T-helper 22 cell (primary cell): Measurements from ENCODE around the gene ACAP1.
"Not testable (repeated sequence)": the region's sequence is repeated elsewhere in the genome, so short reads cannot be mapped to it uniquely, and the experiment has no call there.

Experiments
- DNase-seq: peaks from one replicate; pipeline ENCODE4 v3.0.0-alpha.2; 2020; ENCODE audit warnings: low read depth

The ACAP1 gene

DNA sequence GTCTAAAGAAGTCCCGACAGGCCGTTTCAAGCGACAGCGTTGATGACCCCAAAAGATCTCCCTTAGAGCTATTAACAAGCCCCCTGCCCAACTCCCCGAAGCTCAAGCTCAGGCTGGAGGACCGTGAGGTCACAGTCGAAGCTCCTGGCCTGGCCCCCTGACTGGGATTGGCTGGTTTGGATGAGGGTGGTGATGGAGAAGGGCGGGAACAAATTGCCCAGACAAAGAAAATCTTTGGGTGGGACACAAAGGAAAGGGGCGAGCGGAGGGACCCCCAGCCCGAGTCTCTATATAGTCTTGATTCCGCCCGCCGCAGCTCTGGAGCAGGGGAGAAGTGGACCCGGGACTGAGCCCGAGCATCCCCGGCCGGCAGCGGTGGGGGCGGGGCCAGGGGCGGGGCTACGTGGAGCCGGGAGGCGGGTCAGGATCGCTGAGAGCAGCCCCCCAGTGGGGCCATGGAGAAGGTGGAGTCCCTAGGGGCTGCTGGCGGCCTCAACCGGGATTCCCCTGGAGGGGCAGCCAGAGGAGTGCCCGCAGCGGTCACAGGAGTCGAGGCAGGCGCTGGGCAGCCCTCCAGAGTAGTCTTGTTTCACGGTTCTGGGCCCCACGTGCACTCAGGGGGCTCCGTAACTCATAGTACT, 6.2 kb upstream of the ACAP1 start:
- DNase-seq: peak; percentile 73

DNA sequence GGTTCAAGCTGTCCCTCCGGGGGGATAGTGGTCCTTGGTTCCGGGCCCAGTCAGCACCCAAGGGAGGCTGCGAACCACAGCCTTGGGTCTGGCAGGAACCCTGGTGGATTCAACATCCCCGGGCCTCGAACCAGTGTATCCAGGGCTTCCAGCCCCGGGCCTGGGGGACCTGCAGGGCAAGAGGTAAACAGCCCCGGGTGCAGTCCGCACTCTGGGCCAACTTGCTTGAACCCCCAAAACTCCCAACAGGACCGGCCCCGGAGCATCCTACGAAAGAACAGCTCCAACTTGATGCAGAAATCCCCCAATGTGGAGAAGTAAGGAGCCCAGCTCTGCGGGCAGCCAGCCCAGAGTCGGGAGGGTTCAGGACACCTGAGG, 5.7 kb upstream of the ACAP1 start:
- DNase-seq: no peak

GRCh38 chr17:7332111-7332510, 4.2 kb upstream of the ACAP1 start:
- no peak for DNase-seq

GRCh38 chr17:7332600-7333069, 3.7 kb upstream of the ACAP1 start:
- DNase-seq: peak; percentile 64

DNA sequence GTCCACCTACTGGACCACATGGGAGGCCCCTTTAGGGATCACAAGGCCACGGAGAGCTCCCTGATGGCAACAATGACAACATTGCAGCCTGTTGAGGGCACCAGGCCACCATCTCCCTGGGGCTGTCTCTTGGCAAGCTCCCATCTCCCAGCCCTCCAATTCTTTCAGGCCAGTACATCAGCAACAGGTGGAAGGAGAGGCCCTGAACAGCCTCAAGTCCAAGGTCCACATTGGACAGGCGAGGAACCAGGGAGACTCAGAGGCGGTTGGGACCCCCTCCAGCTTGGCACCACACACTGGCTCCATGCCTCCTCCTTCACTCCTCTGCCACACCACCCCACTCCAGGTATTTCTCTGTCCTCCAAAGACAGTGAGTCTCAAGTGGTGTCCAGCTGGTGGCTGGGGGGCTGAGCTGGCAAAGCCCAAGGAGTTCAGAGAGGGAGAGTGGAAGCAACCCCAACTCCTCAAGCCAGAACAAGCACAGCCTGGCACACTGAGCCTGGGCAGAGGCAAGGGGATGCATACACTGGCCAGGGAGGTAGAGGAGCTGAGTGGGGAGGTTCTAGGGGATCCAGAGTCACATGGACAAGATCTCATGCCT, 1.3 kb upstream of the ACAP1 start:
- no peak for DNase-seq

DNA sequence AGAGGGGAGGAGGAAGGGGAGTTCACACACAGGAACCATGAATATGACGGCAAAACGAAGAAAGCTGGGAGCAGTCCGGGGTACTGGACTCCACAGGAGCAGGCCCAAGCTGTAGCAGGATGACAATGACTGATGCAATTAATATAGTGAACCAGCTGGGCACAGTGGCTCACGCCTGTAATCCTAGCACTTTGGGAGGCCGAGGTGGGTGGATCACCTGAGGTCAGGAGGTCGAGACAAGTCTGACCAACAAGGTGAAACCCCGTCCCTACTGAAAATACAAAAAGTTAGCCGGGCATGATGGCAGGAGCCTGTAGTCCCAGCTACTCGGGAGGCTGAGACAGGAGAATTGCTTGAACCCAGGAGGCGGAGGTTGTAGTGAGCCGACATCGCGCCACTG, 564 bp upstream of the ACAP1 start:
- DNase-seq: not testable (repeated sequence)

DNA sequence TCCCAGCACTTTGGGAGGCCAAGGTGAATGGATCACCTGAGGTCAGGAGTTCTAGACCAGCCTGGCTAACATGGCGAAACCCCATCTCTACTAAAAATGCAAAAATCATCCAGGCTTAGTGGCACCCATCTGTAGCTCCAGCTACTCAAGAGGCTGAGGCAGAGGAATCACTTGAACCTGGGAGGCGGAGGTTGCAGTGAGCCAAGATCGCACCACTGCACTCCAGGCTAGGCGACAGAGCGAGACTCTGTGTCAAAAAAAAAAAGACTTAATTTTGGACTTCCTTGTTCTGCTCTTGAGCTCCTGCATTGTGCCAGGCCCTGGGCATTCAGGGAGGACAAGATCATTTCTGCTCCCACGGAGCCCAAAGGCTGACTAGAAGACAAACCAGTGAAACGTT, 1.3 kb downstream of the ACAP1 start:
- not testable (repeated sequence) for DNase-seq

GRCh38 chr17:7340179-7340578, 3.9 kb downstream of the ACAP1 start:
- no peak for DNase-seq

DNA sequence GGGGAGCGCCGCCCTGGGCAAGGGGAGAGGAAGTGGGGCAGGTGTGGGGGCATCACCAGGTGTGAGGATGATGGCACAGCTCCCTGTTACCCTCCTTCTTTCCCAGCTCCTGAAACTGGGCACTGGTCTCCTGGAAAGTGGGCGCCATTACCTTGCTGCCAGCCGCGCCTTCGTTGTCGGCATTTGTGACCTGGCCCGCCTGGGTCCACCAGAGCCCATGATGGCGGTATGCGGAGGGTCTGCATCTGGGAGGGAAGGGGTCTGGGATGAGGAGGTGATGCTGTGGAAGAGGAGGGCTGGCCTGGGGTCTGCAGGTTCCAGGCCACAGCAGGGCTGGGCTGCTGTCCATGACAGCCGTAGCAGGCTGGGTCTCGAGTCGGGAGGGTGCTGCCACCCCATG, 5.5 kb downstream of the ACAP1 start:
- no peak for DNase-seq

GRCh38 chr17:7343250-7343649, 6.9 kb downstream of the ACAP1 start:
- DNase-seq: no peak

DNA sequence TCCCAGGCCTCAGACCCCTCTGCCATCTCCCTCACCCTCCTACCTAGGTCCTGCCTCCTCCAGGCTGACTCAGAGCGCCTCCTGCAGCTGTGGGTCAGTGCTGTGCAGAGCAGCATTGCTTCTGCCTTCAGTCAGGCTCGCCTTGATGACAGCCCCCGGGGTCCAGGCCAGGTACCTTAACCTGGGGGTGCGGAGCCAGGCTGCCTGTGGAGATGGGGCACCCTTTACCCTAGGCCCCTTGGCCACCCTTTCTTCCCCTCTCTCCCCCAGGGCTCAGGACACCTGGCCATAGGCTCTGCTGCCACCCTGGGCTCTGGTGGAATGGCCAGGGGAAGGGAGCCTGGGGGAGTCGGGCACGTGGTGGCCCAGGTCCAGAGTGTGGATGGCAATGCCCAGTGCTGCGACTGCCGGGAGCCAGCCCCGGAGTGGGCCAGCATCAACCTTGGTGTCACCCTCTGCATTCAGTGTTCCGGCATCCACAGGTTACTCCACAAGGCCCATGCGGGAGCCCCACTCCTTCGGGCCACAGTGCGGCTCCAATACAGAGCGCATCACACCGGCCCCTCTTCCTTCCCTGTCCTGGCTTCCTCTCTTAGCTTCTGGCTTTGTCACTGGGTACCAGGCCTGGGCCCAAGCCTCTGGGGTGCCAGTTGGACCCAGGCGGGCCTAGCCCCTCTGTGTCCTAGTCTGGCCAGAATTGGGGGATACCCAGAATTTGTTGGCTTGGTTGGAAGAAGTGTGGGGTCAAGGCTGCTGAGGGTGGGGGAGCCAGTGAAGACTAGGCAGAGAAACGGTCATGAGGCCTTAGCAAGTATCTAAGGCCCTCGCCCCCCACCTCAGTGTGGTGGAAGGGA, 10.7 kb downstream of the ACAP1 start:
- no peak for DNase-seq

DNA sequence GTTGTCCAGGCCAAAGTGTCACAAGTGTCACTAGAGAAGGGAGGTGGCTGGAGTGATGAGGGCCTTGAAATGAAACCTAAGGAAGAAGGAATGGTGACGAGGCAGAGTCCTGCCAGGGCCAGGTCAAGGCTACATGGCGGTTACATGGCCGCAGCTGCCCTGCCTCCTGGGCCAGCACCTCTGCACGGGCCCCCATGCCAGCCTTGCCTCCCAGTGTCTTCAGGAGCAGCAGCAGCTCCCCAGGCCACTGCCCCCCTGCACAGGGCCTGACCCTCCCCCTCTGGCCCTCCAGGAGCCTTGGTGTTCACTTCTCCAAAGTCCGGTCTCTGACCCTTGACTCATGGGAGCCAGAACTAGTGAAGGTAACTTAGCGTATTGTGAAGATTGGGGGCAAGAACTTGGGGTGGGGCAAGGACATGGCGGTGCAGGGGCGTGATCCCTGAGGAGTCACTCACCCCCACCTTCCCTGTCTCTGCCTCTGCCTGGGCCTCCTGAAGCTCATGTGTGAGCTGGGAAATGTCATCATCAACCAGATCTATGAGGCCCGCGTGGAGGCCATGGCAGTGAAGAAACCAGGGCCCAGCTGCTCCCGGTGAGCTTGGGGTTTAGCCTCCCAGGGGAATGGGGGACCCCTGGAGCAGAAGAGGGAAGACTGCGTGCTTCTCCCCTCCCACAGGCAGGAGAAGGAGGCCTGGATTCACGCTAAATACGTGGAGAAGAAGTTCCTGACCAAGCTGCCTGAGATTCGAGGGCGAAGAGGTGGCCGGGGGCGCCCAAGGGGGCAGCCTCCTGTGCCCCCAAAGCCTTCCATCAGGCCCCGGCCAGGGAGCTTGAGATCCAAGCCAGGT, 11.5 kb downstream of the ACAP1 start:
- DNase-seq: no peak

DNA sequence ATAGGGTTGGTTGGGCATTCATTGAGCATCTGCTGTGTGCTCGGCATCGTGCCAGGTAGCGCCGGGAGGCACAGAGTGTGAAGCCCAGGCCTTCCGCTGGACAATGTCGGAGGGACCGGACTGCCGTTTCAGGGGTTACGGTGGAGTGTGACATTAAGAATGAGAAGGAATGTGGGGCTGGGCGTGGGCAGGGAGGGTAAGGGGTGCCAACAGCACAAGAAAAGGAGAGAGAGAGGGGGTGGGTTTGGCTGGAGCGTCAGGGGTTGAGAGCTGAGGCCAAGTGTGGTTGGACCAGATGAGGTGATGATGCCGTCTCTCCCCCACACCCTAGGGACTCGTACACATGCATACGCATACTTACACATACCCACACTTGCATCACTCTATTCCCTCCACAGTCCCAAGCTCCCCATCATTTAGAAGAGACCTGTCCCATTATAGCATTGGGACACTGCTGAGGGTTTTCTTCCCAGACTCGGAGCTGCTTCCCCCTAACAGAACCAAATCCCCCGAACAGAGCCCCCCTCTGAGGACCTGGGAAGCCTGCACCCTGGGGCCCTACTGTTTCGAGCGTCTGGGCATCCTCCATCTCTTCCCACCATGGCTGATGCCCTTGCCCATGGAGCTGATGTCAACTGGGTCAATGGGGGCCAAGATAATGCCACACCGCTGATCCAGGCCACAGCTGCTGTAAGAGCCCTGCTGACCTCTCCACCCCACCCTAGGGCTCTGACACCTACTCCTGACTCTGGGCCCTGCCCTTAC, 12.3 kb downstream of the ACAP1 start:
- DNase-seq: no peak

DNA sequence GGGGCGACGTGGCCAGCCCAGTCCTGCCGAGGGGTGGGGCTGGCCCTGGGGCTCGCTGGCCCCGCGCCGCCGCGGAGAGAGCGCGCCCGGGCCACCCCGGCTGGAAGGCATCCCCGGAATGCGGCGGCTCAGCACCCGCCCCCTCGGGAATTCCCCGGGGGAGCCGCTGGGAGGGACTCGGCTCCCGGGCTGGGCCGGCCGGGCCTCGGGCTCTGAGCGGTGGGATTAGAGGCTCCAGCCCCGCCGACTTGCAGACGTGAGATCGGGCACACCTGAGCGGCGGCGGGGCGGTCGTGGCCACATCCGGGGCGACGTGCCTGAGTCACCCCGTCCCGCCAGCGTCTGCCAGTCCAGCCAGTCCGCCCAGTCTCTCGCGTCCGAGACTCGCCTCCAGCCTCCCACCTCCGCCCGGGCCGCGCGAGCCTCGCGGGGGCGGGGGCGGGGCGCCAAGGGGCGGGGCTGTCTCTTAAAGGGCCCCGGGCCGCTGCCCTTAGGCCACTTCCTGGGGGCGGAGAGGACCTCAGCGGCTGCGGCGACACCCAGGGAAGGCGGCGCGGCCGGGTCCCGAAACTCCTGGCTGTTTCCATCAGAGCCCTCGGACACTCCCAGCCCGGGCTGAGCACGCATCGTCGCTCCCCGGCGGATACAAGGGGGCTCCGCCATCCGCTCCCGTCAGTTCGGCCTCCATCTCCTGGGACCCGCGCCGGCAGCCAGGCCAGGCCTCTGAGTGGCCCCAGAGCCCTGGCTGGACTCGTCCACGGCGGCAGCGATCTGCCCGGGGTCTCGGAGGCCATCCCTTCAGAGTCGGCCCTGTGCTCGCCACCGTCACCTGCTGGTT, 15.6 kb downstream of the ACAP1 start, which contains the start of gene KCTD11:
TSS of gene KCTD11 (plus strand) at position 498 of the 838 bp plus-strand sequence.
- DNase-seq: peak; percentile 81

DNA sequence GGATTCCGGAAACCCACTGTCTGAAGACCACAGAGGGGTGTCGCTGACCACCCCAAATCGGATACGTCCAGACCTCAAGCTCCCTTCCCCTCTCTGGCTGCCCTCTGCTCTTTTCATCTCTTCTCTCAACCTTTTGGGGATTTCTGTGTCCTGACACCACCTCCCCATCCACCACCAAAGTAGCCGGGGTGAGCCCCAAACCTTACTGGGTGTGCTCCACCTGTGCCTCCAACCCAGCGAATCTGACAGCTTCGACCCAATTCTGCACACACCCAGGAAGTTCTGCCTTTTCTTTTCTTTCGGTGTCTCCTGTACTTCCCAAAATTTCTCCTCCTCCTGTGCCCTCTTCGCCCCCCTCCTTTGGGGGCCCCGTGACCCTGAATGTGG, 16.2 kb downstream of the ACAP1 start:
- DNase-seq: no peak

GRCh38 chr17:7352910-7353635, 16.7 kb downstream of the ACAP1 start:
- no peak for DNase-seq

GRCh38 chr17:7354262-7354843, 18.0 kb downstream of the ACAP1 start:
- DNase-seq: peak; percentile 26

DNA sequence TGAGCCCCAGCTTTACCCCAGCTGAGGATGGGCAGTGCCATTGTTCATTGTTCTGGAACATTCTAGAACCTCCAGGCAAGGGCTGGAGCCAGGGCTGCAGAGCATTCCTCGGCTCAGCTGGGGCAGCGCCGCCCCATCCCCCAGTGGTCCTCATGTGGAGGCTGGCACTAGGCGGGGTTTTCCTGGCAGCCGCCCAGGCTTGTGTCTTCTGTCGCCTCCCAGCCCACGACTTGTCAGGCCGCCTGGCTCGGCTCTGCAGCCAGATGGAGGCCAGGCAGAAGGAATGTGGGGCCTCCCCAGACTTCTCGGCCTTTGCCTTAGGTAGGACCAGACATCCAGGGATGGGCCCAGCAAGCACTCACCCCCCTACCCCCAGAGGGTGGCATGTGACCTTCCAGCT, 18.7 kb downstream of the ACAP1 start, which contains the start of gene TMEM95:
TSS of gene TMEM95 (plus strand) at position 104 of the 400 bp plus-strand sequence. CDS start at position 153, 49 bp downstream.
- DNase-seq: no peak

GRCh38 chr17:7355573-7355972, 19.2 kb downstream of the ACAP1 start:
- no peak for DNase-seq
